ENCODE results near the gene VIPAS39.

VIPAS39 gene

DNA sequence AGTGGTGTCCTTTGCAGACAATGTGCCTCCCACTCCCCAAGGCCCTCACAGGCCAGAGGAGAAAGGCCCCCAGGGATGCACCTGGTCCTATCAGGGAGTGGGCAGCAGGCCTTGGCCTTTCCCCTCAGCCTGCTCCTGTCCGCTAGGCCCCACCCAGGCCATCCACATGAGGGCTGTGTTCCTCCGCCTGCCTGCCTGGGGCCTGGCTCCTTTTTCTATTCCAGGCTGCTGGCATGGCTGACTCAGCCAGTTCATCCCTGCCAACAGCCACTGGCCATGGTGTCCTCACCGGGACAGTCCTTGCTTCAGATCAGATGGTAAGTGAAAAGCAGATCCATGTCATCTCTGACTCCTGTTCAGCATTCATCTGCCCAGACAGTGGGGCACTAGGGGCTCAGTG, 27.9 kb upstream of the VIPAS39 start:
- H3K4me3 ChIP-seq (ENCODE audit: low read depth, low read length) = no peak overlapping the region
- in situ Hi-C loops (cut with HindIII; ENCODE audit: low sequenced_read_pairs) = loop anchor here (5.0 kb wide), 1 partner anchor 37 kb away; no protein-coding TSS in a partner anchor
- DNase-seq (ENCODE audit: low read depth) = no peak
- TF ChIP-seq, protein P1, sequence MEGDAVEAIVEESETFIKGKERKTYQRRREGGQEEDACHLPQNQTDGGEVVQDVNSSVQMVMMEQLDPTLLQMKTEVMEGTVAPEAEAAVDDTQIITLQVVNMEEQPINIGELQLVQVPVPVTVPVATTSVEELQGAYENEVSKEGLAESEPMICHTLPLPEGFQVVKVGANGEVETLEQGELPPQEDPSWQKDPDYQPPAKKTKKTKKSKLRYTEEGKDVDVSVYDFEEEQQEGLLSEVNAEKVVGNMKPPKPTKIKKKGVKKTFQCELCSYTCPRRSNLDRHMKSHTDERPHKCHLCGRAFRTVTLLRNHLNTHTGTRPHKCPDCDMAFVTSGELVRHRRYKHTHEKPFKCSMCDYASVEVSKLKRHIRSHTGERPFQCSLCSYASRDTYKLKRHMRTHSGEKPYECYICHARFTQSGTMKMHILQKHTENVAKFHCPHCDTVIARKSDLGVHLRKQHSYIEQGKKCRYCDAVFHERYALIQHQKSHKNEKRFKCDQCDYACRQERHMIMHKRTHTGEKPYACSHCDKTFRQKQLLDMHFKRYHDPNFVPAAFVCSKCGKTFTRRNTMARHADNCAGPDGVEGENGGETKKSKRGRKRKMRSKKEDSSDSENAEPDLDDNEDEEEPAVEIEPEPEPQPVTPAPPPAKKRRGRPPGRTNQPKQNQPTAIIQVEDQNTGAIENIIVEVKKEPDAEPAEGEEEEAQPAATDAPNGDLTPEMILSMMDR (IDR thresholded peaks at IDR 0.05; ENCODE audit: low read depth, low read length, missing control alignments) = no peak

DNA sequence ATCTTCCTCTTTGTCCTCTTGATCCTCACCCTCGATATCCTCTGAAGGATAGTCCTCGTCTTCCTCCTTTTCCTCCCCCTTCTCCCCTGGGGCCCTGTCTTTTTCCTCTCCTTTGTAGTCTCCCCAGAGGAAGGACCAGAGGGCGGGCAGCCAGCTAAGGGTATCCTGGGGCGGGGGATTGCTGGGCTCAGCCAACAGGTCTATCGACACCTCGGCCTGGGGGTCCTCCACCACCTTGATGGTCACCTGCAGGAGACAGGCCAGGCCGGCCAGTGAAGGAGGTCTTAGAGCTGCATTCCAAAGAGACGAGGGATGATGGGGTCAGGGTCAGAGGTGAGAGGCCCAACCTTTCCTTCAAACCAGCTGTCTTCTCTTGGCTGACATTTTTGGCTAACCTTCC, 25.0 kb upstream of the VIPAS39 start:
- no peak overlapping the region for H3K4me3 ChIP-seq (ENCODE audit: low read depth, low read length)
- in situ Hi-C loops (cut with HindIII; ENCODE audit: low sequenced_read_pairs) = no loop called here
- TF ChIP-seq, protein P1 (IDR thresholded peaks at IDR 0.05; ENCODE audit: low read depth, low read length, missing control alignments) = no peak
- no peak for DNase-seq (ENCODE audit: low read depth)

DNA sequence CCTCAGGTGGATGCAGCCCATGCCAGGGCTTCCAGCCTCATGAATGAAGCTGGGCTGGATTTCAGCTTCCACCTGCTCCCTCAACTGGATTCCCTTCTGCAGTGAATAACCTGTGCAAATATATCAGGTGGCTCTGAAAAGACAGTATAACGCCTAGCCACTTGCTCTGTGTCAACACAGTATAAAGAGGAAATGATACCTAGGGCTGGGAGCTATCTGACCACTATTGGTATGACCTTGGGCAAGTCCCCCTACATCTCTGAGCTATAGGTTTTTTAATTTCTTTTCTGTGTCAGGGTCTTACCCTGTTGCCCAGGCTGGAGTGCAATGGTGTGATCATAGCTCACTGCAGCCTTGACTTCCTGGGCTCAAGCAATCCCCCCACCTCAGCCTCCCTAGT, 21.4 kb upstream of the VIPAS39 start:
- TF ChIP-seq, protein P1 (IDR thresholded peaks at IDR 0.05; ENCODE audit: low read depth, low read length, missing control alignments) = no peak
- in situ Hi-C loops (cut with HindIII; ENCODE audit: low sequenced_read_pairs) = no loop called here
- DNase-seq (ENCODE audit: low read depth) = no peak
- no peak overlapping the region for H3K4me3 ChIP-seq (ENCODE audit: low read depth, low read length)

DNA sequence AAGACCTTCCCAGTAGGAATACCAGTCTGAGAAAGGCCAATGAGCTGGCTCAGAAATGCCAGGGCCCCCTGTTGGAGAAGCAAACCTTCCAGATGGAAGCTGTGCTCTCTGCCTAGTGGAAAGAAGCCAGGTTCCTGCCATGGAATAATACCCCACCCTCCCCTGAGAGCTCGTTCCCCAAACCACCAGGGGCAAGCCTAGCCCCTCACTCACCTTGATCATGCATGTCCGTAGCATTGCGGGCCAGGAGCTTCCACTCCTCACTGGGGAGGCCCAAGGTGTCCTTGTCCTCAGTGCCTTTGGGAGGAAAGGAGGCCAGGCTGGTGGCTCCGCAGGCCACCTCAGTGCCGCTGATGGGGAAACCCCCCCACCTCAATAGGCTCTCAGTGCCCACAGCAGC, 20.6 kb upstream of the VIPAS39 start:
- no peak for DNase-seq (ENCODE audit: low read depth)
- H3K4me3 ChIP-seq (ENCODE audit: low read depth, low read length) = no peak overlapping the region
- TF ChIP-seq, protein P1 (IDR thresholded peaks at IDR 0.05; ENCODE audit: low read depth, low read length, missing control alignments) = no peak
- in situ Hi-C loops (cut with HindIII; ENCODE audit: low sequenced_read_pairs) = no loop called here

DNA sequence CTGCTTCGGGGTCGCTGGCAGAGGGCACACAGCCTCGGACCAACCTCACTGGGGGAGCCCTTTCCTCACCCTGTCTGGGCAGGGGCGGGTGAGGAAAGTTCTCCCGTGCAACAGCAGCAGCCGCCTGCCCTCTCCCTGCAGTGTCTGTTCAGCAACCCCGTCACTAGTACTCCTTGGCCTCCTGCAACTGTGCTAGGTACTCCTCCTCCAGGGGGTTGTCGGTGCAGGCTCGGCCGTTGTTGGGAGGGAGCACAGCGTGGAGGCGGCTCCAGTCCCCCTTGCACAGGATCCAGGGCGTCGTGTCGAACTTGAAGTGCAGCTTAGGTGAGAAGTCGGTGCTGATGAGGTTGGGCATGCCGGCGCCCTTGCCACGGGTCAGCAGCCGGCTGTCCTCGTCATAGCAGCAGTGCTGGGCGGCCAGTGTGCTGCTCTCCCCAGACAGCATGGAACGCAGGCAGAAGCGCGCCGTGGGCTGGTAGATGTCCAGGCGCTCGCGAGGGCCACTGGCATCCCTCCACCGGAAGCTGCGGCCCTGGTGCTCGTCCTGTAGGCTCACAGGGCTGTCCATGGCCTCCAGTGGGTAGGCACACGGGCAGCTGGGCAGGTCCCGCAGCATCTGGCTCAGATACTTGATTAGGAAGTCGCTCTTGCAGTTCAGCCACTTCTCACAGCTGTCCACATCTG, 18.2 kb upstream of the VIPAS39 start:
- TF ChIP-seq, protein P1 (IDR thresholded peaks at IDR 0.05; ENCODE audit: low read depth, low read length, missing control alignments) = no peak
- H3K4me3 ChIP-seq (ENCODE audit: low read depth, low read length) = no peak overlapping the region
- in situ Hi-C loops (cut with HindIII; ENCODE audit: low sequenced_read_pairs) = no loop called here
- no peak for DNase-seq (ENCODE audit: low read depth)

DNA sequence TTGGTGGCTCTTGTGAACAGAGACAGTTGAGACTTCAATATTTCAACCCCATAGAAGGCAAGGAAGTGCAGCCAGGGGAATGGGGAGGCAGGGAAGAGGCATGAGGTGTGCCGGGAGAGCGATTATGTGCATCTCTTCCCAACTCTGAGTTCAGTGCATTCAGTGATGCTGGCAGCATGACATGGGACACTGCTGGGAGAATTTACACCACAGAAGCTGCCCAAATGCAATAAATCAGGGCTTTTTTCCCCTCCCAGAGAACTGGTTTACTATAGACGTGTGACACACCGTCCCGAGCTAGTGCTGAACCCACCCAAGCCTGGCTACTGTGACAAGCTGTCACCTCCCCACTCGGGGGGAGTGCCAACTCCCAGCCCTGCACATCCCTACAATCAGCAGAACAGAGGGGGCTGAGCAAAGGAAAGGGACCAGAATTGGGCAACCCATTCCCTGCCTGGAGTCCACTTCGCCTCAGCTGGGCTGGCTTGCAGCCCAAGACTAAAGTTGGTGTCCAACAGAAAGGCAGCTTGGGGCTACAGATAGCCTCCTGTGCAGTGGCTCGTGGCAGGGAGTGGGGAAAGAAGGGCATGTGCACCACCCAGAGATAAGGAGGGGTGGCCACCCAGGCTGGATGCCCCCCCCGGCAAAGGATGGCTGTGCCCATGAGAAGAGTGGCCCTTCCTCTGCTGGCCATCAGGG, 17.2 kb upstream of the VIPAS39 start:
- TF ChIP-seq, protein P1 (IDR thresholded peaks at IDR 0.05; ENCODE audit: low read depth, low read length, missing control alignments) = no peak
- DNase-seq (ENCODE audit: low read depth) = no peak
- H3K4me3 ChIP-seq (ENCODE audit: low read depth, low read length) = no peak overlapping the region
- in situ Hi-C loops (cut with HindIII; ENCODE audit: low sequenced_read_pairs) = no loop called here

Data from astrocyte of the cerebellum (primary cell).